Tongue (tissue), 2 donors: ENCODE data around the gene RHOT2. TPM values are rescaled to one million over a fixed set of nuclear protein-coding genes. Genes with fewer than 3 reads are reported as not detected.

Experiments
- DNase-seq: peaks from one replicate; pipeline ENCODE4 v3.0.0-alpha.2; 2015
- total RNA-seq: library from RNA; depleted of rRNA; stranded (reverse); fragments of >200 nt; gene quantifications from one replicate; pipeline ENCODE4 v1.2.3, GENCODE V29; 2014

The RHOT2 gene
- total RNA-seq, 1 donor from 2014 or later = 34.8 TPM

- no peak for DNase-seq
Observed at GRCh38 chr16:647173-647902, 20.6 kb upstream of the RHOT2 start.

- no peak for DNase-seq
Observed at GRCh38 chr16:648071-648780, 19.7 kb upstream of the RHOT2 start.

GRCh38 chr16:648781-649589 lies 18.9 kb upstream of the RHOT2 start, which contains the start of gene WDR90:
WDR90 (plus strand) TSS chr16:649365; CDS start chr16:649417, 52 bp downstream.
- DNase-seq = peak; percentile 95

- DNase-seq = no peak
Observed at GRCh38 chr16:649631-650030, 18.3 kb upstream of the RHOT2 start.

GRCh38 chr16:651844-652243 lies 16.1 kb upstream of the RHOT2 start:
- no peak for DNase-seq

GRCh38 chr16:652454-653305 lies 15.3 kb upstream of the RHOT2 start:
- no peak for DNase-seq

GRCh38 chr16:654034-654433 lies 13.9 kb upstream of the RHOT2 start:
- DNase-seq = no peak

GRCh38 chr16:657487-657886 lies 10.4 kb upstream of the RHOT2 start:
- no peak for DNase-seq

GRCh38 chr16:658679-659571 lies 9.0 kb upstream of the RHOT2 start:
- no peak for DNase-seq

- no peak for DNase-seq
Observed at GRCh38 chr16:659618-660017, 8.3 kb upstream of the RHOT2 start.

- DNase-seq = no peak
Observed at GRCh38 chr16:660132-660458, 7.8 kb upstream of the RHOT2 start.

- DNase-seq = peak; percentile 85
Observed at GRCh38 chr16:660459-661183, 7.3 kb upstream of the RHOT2 start.

GRCh38 chr16:661184-661821 lies 6.6 kb upstream of the RHOT2 start:
- no peak for DNase-seq

- no peak for DNase-seq
Observed at GRCh38 chr16:662095-662494, 5.8 kb upstream of the RHOT2 start.

- DNase-seq = no peak
Observed at GRCh38 chr16:662597-662996, 5.3 kb upstream of the RHOT2 start.

- no peak for DNase-seq
Observed at GRCh38 chr16:666572-666971, 1.4 kb upstream of the RHOT2 start.

GRCh38 chr16:667113-667779 lies 686 bp upstream of the RHOT2 start:
- no peak for DNase-seq

GRCh38 chr16:668519-669171 lies 713 bp downstream of the RHOT2 start:
- DNase-seq = no peak

GRCh38 chr16:669666-670065 lies 1.7 kb downstream of the RHOT2 start:
- DNase-seq = no peak
